ENCODE measurements around the gene FAM83D.
A peak's percentile ranks its signal among the peaks of the same experiment; 100 is the strongest.

FAM83D gene

DNA sequence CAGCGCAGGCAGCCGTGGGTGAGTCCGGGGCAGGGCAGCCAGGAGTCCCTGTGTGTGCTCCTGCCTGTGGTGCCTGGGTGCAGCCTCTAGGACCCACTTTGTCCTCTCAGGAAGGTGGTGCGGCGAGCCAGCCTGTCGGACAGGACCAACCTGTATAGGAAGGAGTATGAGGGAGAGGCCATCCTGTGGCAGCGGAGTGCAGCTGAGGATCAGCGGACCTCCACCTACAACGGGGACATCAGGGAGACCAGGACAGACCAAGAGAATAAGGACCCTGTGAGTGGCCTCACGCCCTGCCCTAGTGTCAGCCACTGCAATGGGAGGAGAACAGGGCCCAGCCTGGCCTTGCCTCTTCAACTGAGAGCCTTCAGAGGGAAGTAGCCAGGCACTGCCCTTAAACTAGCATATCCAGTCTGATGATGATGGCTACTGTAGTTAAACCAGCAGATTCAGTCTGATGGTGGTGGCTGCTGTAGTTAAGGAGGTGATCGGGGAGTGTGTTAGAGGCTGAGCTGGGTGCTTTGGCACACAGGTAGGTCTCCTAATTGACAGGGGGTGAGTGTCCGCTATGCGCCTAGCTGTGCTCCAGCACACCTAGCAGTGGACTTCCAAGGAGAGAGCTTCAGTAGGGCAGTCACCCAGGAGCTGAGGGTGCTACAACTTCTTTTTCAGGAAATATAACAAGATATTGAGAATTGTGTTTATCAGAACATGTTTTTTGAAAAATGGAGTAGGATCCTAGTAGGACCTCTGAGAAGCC is 18.1 kb upstream of the FAM83D start:
- H3K4me1 Mint-ChIP-seq (ENCODE audit: low read depth), result peaks cover 14% of the 10 kb centered on the region
- H3K9me3 Mint-ChIP-seq, result peaks cover 15% of the 10 kb centered on the region
- H3K27ac Mint-ChIP-seq, result peak overlapping the region; percentile 16
- H3K27me3 Mint-ChIP-seq (ENCODE audit: low read depth), result no peaks in the 10 kb centered on the region
- no peak overlapping the region for H3K4me3 Mint-ChIP-seq
- H3K36me3 Mint-ChIP-seq (ENCODE audit: low read depth), result peaks cover 49% of the 10 kb centered on the region

DNA sequence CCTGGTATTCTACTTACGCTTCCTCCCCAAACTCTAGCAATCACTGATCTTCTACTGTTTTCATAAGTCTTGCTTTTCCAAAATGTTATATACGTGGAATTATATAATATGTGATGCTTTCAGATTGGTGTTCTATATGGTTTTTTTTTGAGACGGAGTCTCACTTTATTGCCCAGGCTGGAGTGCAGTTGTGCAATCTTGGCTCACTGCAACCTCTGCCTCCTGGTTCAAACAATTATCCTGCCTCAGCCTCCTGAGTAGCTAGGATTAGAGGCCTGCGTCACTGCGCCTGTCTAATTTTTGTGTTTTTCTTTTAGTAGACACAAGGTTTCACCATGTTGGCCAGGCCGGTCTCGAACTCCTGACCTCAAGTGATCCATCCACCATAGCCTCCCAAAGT is 10.9 kb upstream of the FAM83D start:
- Mint-ChIP-seq H3K27ac (no peak overlapping the region), H3K4me3 (no peak overlapping the region), H3K27me3 (ENCODE audit: low read depth) (no peaks in the 10 kb centered on the region), H3K9me3 (no peaks in the 10 kb centered on the region), H3K4me1 (ENCODE audit: low read depth) (peaks cover under 1% of the 10 kb centered on the region), H3K36me3 (ENCODE audit: low read depth) (peaks cover 33% of the 10 kb centered on the region)

DNA sequence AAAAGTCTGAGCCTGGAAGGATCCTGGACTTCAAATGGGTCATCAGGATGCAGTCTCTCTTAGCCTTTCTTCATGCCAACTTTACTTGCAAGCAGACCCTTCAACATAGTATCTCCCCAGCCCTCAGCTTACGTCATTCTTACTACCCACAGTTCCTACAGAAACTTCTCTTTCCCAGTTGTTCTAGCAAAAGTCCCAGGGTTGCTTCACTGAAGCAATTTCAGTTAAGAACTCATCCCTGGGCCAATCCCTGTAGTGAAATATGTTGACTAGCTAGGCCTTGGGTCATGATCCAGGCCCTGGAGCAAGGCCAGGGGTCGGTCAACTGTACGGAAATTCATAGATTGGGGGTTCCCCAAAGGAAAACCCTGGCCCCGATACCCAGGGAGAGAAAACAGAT is 8.6 kb upstream of the FAM83D start:
- Mint-ChIP-seq H3K27me3 (ENCODE audit: low read depth) (no peaks in the 10 kb centered on the region), H3K4me3 (no peak overlapping the region), H3K4me1 (ENCODE audit: low read depth) (no peaks in the 10 kb centered on the region), H3K9me3 (no peaks in the 10 kb centered on the region), H3K36me3 (ENCODE audit: low read depth) (peaks cover 35% of the 10 kb centered on the region), H3K27ac (no peak overlapping the region)

DNA sequence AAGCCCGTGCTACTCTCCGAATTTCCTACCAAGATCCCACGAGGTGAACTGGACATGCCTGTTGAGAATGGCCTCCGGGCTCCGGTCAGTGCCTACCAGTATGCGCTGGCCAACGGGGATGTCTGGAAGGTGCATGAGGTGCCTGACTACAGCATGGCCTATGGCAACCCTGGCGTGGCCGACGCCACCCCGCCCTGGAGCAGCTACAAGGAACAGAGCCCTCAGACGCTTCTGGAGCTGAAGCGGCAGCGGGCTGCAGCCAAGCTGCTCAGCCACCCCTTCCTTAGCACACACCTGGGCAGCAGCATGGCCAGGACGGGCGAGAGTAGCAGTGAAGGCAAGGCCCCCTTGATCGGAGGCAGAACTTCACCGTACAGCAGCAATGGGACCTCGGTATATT is 8.0 kb upstream of the FAM83D start:
- Mint-ChIP-seq H3K27me3 (ENCODE audit: low read depth) (no peaks in the 10 kb centered on the region), H3K4me1 (ENCODE audit: low read depth) (no peaks in the 10 kb centered on the region), H3K4me3 (no peak overlapping the region), H3K36me3 (ENCODE audit: low read depth) (peaks cover 34% of the 10 kb centered on the region), H3K27ac (no peak overlapping the region), H3K9me3 (no peaks in the 10 kb centered on the region)

DNA sequence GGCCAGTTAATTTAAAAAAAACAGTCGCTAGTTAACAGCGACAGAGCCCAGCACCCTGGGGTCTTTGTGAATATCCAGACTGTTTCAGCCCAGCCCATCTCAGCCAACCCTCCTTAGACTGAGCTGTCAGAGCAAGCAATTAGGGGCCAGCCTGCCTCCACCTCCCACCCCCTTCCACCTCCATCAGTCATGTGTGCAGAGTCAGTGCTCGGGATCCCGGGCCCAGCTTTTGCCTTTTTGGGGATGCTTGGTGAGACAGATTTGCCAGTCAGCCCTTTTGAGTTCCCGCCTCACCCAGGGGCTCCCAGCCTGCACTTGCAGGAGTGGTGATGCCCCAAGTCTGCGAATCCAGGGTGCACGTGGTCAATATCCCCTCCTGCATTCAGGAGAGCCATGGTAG is 6.5 kb upstream of the FAM83D start:
- H3K4me3 Mint-ChIP-seq, result no peak overlapping the region
- no peak overlapping the region for H3K27ac Mint-ChIP-seq
- H3K9me3 Mint-ChIP-seq, result no peaks in the 10 kb centered on the region

DNA sequence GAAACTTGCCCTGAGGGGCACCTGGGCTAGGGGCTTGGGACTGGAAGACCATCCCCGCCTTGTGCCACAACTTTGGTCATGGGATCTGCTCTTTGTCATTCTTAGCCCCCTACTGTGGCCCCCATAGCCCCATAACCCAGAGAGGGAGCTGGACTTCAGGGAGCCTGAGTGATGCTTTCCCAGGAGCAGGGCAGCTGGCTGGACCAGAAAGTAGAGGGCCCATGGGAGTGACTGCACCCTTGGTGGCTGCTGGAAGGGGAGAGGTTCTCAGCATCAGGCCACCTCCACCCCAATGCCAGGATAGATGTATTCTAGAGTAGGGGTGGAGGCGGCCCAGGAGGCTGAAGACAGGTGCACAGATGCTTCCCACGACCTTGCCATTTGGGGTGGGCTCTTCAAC is 5.8 kb upstream of the FAM83D start:
- Mint-ChIP-seq H3K4me1 (ENCODE audit: low read depth) (no peaks in the 10 kb centered on the region), H3K27me3 (ENCODE audit: low read depth) (no peaks in the 10 kb centered on the region), H3K4me3 (no peak overlapping the region), H3K27ac (no peak overlapping the region), H3K9me3 (no peaks in the 10 kb centered on the region), H3K36me3 (ENCODE audit: low read depth) (peaks cover 27% of the 10 kb centered on the region)

More for the DNA sequence above, 6.5 kb upstream of the FAM83D start:
- Mint-ChIP-seq H3K36me3 (ENCODE audit: low read depth) (peaks cover 32% of the 10 kb centered on the region), H3K27me3 (ENCODE audit: low read depth) (no peaks in the 10 kb centered on the region), H3K4me1 (ENCODE audit: low read depth) (no peaks in the 10 kb centered on the region)

DNA sequence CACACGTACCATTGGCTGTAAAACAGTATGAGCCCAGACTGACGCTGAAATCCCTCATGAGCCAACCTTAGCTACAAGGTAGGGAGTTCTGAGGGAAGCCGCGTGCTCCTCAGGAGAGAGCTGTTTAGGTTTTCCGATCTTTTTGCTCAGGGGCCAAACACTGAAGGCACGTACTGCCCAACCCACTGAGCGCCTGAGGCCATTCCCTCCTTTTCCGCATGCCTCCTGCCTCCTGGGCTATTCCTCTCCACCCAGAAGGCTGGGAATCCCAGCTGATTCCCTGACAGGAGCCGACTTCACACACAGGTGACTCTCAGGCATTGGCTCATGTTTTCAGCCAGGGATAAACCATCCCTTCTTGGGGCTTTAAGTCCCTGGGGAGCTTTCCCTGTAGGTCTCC is 5.4 kb upstream of the FAM83D start:
- H3K27me3 Mint-ChIP-seq (ENCODE audit: low read depth), result no peaks in the 10 kb centered on the region
- H3K4me3 Mint-ChIP-seq, result no peak overlapping the region
- no peaks in the 10 kb centered on the region for H3K9me3 Mint-ChIP-seq
- H3K4me1 Mint-ChIP-seq (ENCODE audit: low read depth), result no peaks in the 10 kb centered on the region
- H3K27ac Mint-ChIP-seq, result no peak overlapping the region
- H3K36me3 Mint-ChIP-seq (ENCODE audit: low read depth), result peaks cover 23% of the 10 kb centered on the region

DNA sequence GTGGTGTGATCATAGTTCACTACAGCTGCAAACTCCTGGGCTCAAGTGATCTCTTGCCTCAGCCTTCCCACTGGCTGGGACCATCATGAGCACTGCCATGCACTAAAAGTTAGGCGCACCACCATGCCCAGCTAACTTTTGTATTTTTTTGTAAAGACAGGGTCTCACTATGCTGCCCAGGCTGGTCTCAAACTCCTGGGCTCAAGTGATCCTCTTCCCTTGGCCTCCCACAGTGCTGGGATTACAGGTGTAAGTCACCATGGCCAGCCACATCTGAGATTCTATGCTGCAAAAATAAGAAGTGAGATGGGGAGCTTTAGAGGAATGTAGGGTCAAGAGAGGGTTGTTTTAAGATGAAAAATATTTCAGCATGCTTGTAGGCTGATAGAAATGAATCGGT is 1.5 kb upstream of the FAM83D start:
- Mint-ChIP-seq H3K4me1 (ENCODE audit: low read depth) (peaks cover 18% of the 10 kb centered on the region), H3K36me3 (ENCODE audit: low read depth) (peaks cover 9% of the 10 kb centered on the region), H3K9me3 (no peaks in the 10 kb centered on the region), H3K4me3 (no peak overlapping the region), H3K27me3 (ENCODE audit: low read depth) (no peaks in the 10 kb centered on the region), H3K27ac (no peak overlapping the region)

DNA sequence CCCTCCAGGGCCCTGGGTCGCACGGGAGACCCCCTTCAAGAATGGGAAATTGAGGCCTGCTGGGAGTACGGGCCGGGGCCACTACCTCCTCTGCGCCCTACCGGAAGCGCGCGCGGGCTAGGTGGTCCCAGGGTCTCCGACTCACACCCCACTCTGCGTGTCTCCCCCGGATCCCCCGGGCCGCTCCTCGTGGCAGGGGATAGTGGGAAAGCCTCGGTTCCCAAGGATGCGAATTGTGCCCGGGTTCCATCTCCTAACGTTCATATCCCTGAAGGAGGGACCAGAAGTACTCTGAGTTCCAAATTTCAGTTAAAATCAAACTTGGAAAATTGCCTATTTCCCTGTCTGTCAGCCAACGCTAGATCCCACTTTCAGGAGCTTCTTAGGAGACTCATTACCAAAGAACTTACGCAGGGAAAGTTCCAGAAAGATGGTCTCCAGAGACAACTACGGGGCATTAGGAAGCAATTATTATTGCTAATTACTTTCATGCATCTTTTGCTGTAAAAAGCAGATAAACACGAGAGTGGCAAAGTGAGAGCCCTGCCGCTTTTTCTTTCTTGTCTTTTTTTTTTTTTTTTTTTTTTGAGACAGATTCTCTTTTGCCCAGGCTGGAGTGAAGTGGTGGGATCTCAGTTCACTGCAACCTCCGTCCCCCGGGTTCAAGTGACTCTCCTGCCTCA is 858 bp downstream of the FAM83D start:
- peak overlapping the region; percentile 62 for H3K27ac Mint-ChIP-seq
- peak overlapping the region; percentile 87 for H3K4me3 Mint-ChIP-seq
- no peaks in the 10 kb centered on the region for H3K9me3 Mint-ChIP-seq
- H3K27me3 Mint-ChIP-seq (ENCODE audit: low read depth), result no peaks in the 10 kb centered on the region
- H3K4me1 Mint-ChIP-seq (ENCODE audit: low read depth), result peaks cover 30% of the 10 kb centered on the region
- peaks cover 4% of the 10 kb centered on the region for H3K36me3 Mint-ChIP-seq (ENCODE audit: low read depth)

DNA sequence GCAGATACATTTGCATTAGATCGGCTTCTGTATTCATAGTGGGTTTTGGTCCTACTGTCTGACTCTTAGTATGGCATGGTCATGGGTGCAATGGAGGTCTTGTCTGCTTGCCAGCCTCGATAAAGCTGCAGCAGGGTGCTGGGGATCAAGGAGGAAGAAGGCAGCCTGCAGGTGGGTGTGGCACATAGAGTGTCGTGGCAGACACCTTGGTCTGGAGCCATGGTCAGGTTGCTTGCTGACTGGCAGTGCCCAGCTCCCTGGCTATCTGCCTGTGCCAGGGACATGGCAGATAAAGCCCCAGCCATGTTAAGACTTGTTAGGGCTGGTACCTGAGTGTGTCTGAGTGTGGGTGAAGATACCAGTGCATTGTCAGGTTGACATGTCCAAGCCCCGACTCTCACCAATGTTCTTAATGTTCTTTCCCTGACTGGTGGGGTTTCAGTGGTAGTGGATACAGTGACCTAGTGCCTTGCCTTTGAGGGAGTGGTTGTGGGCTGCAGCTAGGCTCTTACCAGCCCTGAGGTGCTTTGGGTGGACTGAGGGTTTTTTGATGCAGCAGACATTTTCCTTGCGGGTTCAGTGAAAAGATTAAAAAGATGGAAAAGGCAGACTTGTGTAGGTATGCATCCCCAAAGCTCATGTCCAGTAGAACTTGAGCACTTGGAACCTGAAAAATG is 1.8 kb downstream of the FAM83D start:
- H3K27ac Mint-ChIP-seq, result peak overlapping the region; percentile 60
- peaks cover 4% of the 10 kb centered on the region for H3K36me3 Mint-ChIP-seq (ENCODE audit: low read depth)
- peaks cover 37% of the 10 kb centered on the region for H3K4me1 Mint-ChIP-seq (ENCODE audit: low read depth)
- no peaks in the 10 kb centered on the region for H3K27me3 Mint-ChIP-seq (ENCODE audit: low read depth)
- no peaks in the 10 kb centered on the region for H3K9me3 Mint-ChIP-seq
- peak overlapping the region; percentile 87 for H3K4me3 Mint-ChIP-seq

DNA sequence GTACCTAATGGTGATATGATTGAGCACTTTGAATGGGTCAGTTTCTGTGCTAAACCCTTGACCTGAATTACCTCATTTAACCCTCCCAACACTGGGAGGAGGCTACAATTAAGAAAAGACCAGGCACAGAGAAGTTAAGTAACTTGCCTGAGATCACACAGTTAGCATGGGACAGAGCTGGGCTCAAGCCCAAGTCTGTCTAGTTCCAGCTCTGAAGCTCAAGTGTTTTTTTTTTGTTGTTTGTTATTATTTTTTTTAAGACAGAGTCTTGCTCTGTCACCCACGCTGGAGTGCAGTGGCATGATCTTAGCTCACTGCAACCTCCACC is 4.0 kb downstream of the FAM83D start:
- H3K4me1 Mint-ChIP-seq (ENCODE audit: low read depth), result peaks cover 41% of the 10 kb centered on the region
- H3K4me3 Mint-ChIP-seq, result no peak overlapping the region
- no peaks in the 10 kb centered on the region for H3K9me3 Mint-ChIP-seq
- no peaks in the 10 kb centered on the region for H3K27me3 Mint-ChIP-seq (ENCODE audit: low read depth)
- no peak overlapping the region for H3K27ac Mint-ChIP-seq
- H3K36me3 Mint-ChIP-seq (ENCODE audit: low read depth), result peaks cover 2% of the 10 kb centered on the region

DNA sequence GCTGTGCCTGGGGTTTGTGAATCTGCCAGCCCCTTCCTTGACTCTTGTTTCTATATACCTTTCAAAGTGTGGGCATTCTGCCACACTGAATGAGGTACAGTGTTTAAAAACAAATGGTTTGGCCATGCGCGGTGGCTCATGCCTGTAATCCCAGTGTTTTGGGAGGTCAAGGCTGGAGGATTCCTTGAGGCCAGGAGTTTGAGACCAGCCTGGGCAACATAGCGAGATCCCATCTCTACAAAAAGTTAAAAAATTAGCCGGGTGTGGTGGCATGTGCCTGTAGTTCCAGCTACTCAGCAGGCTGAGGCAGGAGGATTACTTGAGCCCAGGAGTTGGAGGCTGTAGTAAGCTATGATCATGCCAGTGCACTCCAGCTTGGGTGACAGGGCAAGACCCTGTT is 5.8 kb downstream of the FAM83D start:
- Mint-ChIP-seq H3K4me1 (ENCODE audit: low read depth) (peaks cover 42% of the 10 kb centered on the region), H3K27ac (no peak overlapping the region), H3K36me3 (ENCODE audit: low read depth) (peaks cover 2% of the 10 kb centered on the region), H3K27me3 (ENCODE audit: low read depth) (no peaks in the 10 kb centered on the region), H3K9me3 (no peaks in the 10 kb centered on the region), H3K4me3 (no peak overlapping the region)

DNA sequence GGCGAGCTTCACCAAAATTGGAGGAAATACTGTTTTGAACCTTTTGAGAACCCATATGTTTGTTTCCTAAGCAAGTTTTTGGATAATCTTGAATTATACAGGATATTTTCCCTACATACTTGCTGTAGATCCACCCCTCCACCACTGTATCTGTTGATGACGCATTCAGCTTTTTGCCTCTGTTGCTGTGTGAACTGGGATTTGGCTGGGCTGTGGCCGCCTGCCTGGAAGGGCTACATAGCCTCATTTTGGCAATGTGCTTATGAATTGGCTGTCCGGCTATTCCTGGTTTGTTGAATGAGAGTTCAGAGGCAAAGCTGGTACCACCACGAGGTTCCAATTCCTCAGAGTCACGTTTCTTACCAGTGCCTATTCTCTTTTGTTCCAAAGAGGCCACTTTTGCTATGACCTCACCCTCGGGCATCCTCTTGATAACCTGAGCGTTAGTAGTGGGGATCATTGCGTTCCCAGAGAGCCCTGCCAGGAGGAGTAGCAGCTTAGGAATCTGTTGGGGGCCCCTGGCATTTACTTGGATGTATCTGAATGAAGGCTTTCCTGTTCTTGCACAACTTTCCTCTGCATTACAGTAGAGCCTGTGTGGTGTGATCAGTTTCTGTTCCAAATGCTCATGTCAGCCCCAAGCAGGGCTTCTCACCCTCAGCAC is 6.4 kb downstream of the FAM83D start:
- H3K27me3 Mint-ChIP-seq (ENCODE audit: low read depth), result no peaks in the 10 kb centered on the region

DNA sequence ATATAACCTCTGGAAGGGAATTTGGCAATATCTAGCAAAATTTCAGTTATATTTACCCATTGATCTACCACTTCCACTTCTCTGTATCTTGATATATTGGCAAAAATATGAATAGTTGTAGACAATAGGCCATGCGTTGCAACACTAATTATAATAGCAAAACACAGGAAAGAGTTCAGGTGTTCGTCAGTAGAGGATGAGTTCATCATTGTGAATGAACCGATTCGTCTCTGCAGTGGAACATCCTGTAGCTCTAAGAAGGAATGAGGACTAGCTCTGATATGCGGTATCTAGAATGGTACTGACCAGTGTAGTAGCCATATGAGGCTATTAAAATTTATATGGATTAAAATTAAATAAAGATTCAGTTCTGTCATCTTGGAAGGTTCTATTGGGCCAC is 8.3 kb downstream of the FAM83D start:
- peaks cover 28% of the 10 kb centered on the region for H3K4me1 Mint-ChIP-seq (ENCODE audit: low read depth)
- H3K27me3 Mint-ChIP-seq (ENCODE audit: low read depth), result no peaks in the 10 kb centered on the region
- no peaks in the 10 kb centered on the region for H3K9me3 Mint-ChIP-seq
- no peak overlapping the region for H3K27ac Mint-ChIP-seq
- H3K4me3 Mint-ChIP-seq, result no peak overlapping the region
- peaks cover 10% of the 10 kb centered on the region for H3K36me3 Mint-ChIP-seq (ENCODE audit: low read depth)

More for the DNA sequence above, 6.4 kb downstream of the FAM83D start:
- Mint-ChIP-seq H3K36me3 (ENCODE audit: low read depth) (peaks cover 2% of the 10 kb centered on the region), H3K4me1 (ENCODE audit: low read depth) (peaks cover 40% of the 10 kb centered on the region), H3K4me3 (no peak overlapping the region), H3K27ac (no peak overlapping the region), H3K9me3 (no peaks in the 10 kb centered on the region)
